ENCODE results near the gene ARL5A. TPM values are rescaled to one million over a fixed set of nuclear protein-coding genes. Genes with fewer than 3 reads are reported as not detected.

Gene ARL5A
- total RNA-seq, 5 donors from 2014 or later (not counting 1 experiment from before 2014, with no cell fraction given), result 24.4 to 44.8 (median 35.1) TPM

- POLR2A ChIA-PET, result no interaction called here
- DNase-seq (no peak), ATAC-seq (replicated peaks in 1 of 4) (no peak)
- 44% methylated on average over 1 of the region's 3 CpGs for WGBS (ENCODE audit: insufficient coverage)
- Mint-ChIP-seq H3K4me3 (no peak overlapping the region), H3K27me3 (peaks cover 0 to 4% of the 10 kb centered on the region in 2 donors), H3K36me3 (no peaks in the 10 kb centered on the region), H3K27ac (no peak overlapping the region), H3K4me1 (no peaks in the 10 kb centered on the region), H3K9me3 (no peaks in the 10 kb centered on the region)
- no peak overlapping the region for H3K4me3 ChIP-seq (ENCODE audit: control insufficient read depth in 1 of 2, extremely low read depth in 1 of 2, low read length in 1 of 2)
- H3K4me1 ChIP-seq (ENCODE audit: control insufficient read depth in 1 of 2, extremely low read depth in 1 of 2, insufficient read depth in 2 of 2, low read length in 2 of 2), result no peaks in the 10 kb centered on the region
- CTCF ChIA-PET, result no interaction called here
- H3K36me3 ChIP-seq (ENCODE audit: control insufficient read depth in 2 of 2, extremely low read depth in 1 of 2, insufficient read depth in 1 of 2, low read length in 1 of 2), result no peaks in the 10 kb centered on the region
- no peaks in the 10 kb centered on the region for H3K9me3 ChIP-seq
- H3K27me3 ChIP-seq (replicated peaks in 1 of 2; ENCODE audit: control insufficient read depth in 2 of 2, extremely low read depth in 1 of 2, insufficient read depth in 2 of 2, low read length in 1 of 2), result no peaks in the 10 kb centered on the region
- no peak overlapping the region for H3K27ac ChIP-seq (ENCODE audit: low read length)
Observed at GRCh38 chr2:151851761-151852160, 23.5 kb upstream of the ARL5A start.

- Histone ChIP-seq H3K36me3 (ENCODE audit: control insufficient read depth in 2 of 2, extremely low read depth in 1 of 2, insufficient read depth in 1 of 2, low read length in 1 of 2) (no peaks in the 10 kb centered on the region), H3K27ac (ENCODE audit: low read length) (no peak overlapping the region), H3K4me3 (ENCODE audit: control insufficient read depth in 1 of 2, extremely low read depth in 1 of 2, low read length in 1 of 2) (no peak overlapping the region), H3K9me3 (no peaks in the 10 kb centered on the region), H3K4me1 (ENCODE audit: control insufficient read depth in 1 of 2, extremely low read depth in 1 of 2, insufficient read depth in 2 of 2, low read length in 2 of 2) (no peaks in the 10 kb centered on the region), H3K27me3 (replicated peaks in 1 of 2; ENCODE audit: control insufficient read depth in 2 of 2, extremely low read depth in 1 of 2, insufficient read depth in 2 of 2, low read length in 1 of 2) (no peaks in the 10 kb centered on the region)
- H3K36me3 Mint-ChIP-seq, result no peaks in the 10 kb centered on the region
- CTCF ChIA-PET, result no interaction called here
- no peak overlapping the region for H3K27ac Mint-ChIP-seq
- no peaks in the 10 kb centered on the region for H3K4me1 Mint-ChIP-seq
- POLR2A ChIA-PET, result no interaction called here
- H3K4me3 Mint-ChIP-seq, result no peak overlapping the region
- WGBS (ENCODE audit: insufficient coverage), result 92% methylated on average over 2 of the region's 4 CpGs
- ATAC-seq (replicated peaks in 1 of 4) (no peak), DNase-seq (no peak)
- peaks cover 2 to 4% of the 10 kb centered on the region in 2 donors for H3K27me3 Mint-ChIP-seq
- H3K9me3 Mint-ChIP-seq, result no peaks in the 10 kb centered on the region
Observed at GRCh38 chr2:151849413-151850010, 21.3 kb upstream of the ARL5A start.

- no peaks in the 10 kb centered on the region for H3K4me1 ChIP-seq (ENCODE audit: control insufficient read depth in 1 of 2, extremely low read depth in 1 of 2, insufficient read depth in 2 of 2, low read length in 2 of 2)
- Mint-ChIP-seq H3K27me3 (peaks cover 0 to 7% of the 10 kb centered on the region in 2 donors), H3K4me1 (peaks cover 0 to 3% (median 0%) of the 10 kb centered on the region in 3 donors), H3K27ac (no peak overlapping the region), H3K9me3 (no peaks in the 10 kb centered on the region), H3K36me3 (no peaks in the 10 kb centered on the region), H3K4me3 (no peak overlapping the region)
- ChIA-PET POLR2A (no interaction called here), CTCF (no interaction called here)
- no peak for ATAC-seq (replicated peaks in 1 of 4)
- H3K27ac ChIP-seq (ENCODE audit: low read length), result no peak overlapping the region
- H3K9me3 ChIP-seq, result no peaks in the 10 kb centered on the region
- WGBS (ENCODE audit: insufficient coverage), result 80% methylated on average over 1 of the region's 2 CpGs
- no peaks in the 10 kb centered on the region for H3K27me3 ChIP-seq (replicated peaks in 1 of 2; ENCODE audit: control insufficient read depth in 2 of 2, extremely low read depth in 1 of 2, insufficient read depth in 2 of 2, low read length in 1 of 2)
- H3K36me3 ChIP-seq (ENCODE audit: control insufficient read depth in 2 of 2, extremely low read depth in 1 of 2, insufficient read depth in 1 of 2, low read length in 1 of 2), result no peaks in the 10 kb centered on the region
- no peak for DNase-seq
- no peak overlapping the region for H3K4me3 ChIP-seq (ENCODE audit: control insufficient read depth in 1 of 2, extremely low read depth in 1 of 2, low read length in 1 of 2)
Observed at GRCh38 chr2:151845884-151846283, 17.7 kb upstream of the ARL5A start.

- H3K27ac ChIP-seq (ENCODE audit: low read length), result no peak overlapping the region
- no peak for DNase-seq
- no peak for ATAC-seq (replicated peaks in 1 of 4)
- peaks cover 0 to 7% of the 10 kb centered on the region in 2 donors for H3K27me3 Mint-ChIP-seq
- H3K9me3 Mint-ChIP-seq, result no peaks in the 10 kb centered on the region
- H3K36me3 ChIP-seq (ENCODE audit: control insufficient read depth in 2 of 2, extremely low read depth in 1 of 2, insufficient read depth in 1 of 2, low read length in 1 of 2), result no peaks in the 10 kb centered on the region
- POLR2A ChIA-PET, result interaction anchor here in 1 of 2 donors (0.6 kb wide), 1 partner anchor 830 kb away, joined by 10 read pairs; no protein-coding TSS in a partner anchor
- WGBS (ENCODE audit: insufficient coverage), result 94% methylated on average over 4 of the region's 4 CpGs
- H3K27me3 ChIP-seq (replicated peaks in 1 of 2; ENCODE audit: control insufficient read depth in 2 of 2, extremely low read depth in 1 of 2, insufficient read depth in 2 of 2, low read length in 1 of 2), result no peaks in the 10 kb centered on the region
- H3K9me3 ChIP-seq, result no peaks in the 10 kb centered on the region
- H3K4me1 Mint-ChIP-seq, result peaks cover 0 to 3% (median 0%) of the 10 kb centered on the region in 3 donors
- H3K4me1 ChIP-seq (ENCODE audit: control insufficient read depth in 1 of 2, extremely low read depth in 1 of 2, insufficient read depth in 2 of 2, low read length in 2 of 2), result no peaks in the 10 kb centered on the region
- CTCF ChIA-PET, result no interaction called here
- no peak overlapping the region for H3K4me3 Mint-ChIP-seq
- no peak overlapping the region for H3K4me3 ChIP-seq (ENCODE audit: control insufficient read depth in 1 of 2, extremely low read depth in 1 of 2, low read length in 1 of 2)
- no peak overlapping the region for H3K27ac Mint-ChIP-seq
- H3K36me3 Mint-ChIP-seq, result no peaks in the 10 kb centered on the region
Observed at GRCh38 chr2:151845481-151845880, 17.3 kb upstream of the ARL5A start.

GRCh38 chr2:151844211-151844896, 16.1 kb upstream of the ARL5A start:
- Histone ChIP-seq H3K27me3 (replicated peaks in 1 of 2; ENCODE audit: control insufficient read depth in 2 of 2, extremely low read depth in 1 of 2, insufficient read depth in 2 of 2, low read length in 1 of 2) (no peaks in the 10 kb centered on the region), H3K9me3 (no peaks in the 10 kb centered on the region), H3K4me3 (ENCODE audit: control insufficient read depth in 1 of 2, extremely low read depth in 1 of 2, low read length in 1 of 2) (no peak overlapping the region), H3K36me3 (ENCODE audit: control insufficient read depth in 2 of 2, extremely low read depth in 1 of 2, insufficient read depth in 1 of 2, low read length in 1 of 2) (no peaks in the 10 kb centered on the region), H3K27ac (ENCODE audit: low read length) (no peak overlapping the region), H3K4me1 (ENCODE audit: control insufficient read depth in 1 of 2, extremely low read depth in 1 of 2, insufficient read depth in 2 of 2, low read length in 2 of 2) (no peaks in the 10 kb centered on the region)
- POLR2A ChIA-PET, result no interaction called here
- WGBS (ENCODE audit: insufficient coverage), result 62% methylated on average over 4 of the region's 6 CpGs
- Mint-ChIP-seq H3K4me3 (no peak overlapping the region), H3K36me3 (no peaks in the 10 kb centered on the region), H3K9me3 (no peaks in the 10 kb centered on the region), H3K4me1 (peaks cover 0 to 3% (median 0%) of the 10 kb centered on the region in 3 donors), H3K27me3 (peaks cover 0 to 7% of the 10 kb centered on the region in 2 donors), H3K27ac (no peak overlapping the region)
- CTCF ChIA-PET, result interaction anchor here in 1 of 2 donors (0.7 kb wide), 1 partner anchor 387 kb away, joined by 3 read pairs; no protein-coding TSS in a partner anchor
- DNase-seq (no peak), ATAC-seq (replicated peaks in 1 of 4) (no peak)

- CTCF ChIA-PET, result no interaction called here
- no peak for ATAC-seq (replicated peaks in 1 of 4)
- POLR2A ChIA-PET, result no interaction called here
- Histone ChIP-seq H3K4me1 (ENCODE audit: control insufficient read depth in 1 of 2, extremely low read depth in 1 of 2, insufficient read depth in 2 of 2, low read length in 2 of 2) (no peaks in the 10 kb centered on the region), H3K4me3 (ENCODE audit: control insufficient read depth in 1 of 2, extremely low read depth in 1 of 2, low read length in 1 of 2) (no peak overlapping the region), H3K36me3 (ENCODE audit: control insufficient read depth in 2 of 2, extremely low read depth in 1 of 2, insufficient read depth in 1 of 2, low read length in 1 of 2) (no peaks in the 10 kb centered on the region), H3K9me3 (no peaks in the 10 kb centered on the region), H3K27me3 (replicated peaks in 1 of 2; ENCODE audit: control insufficient read depth in 2 of 2, extremely low read depth in 1 of 2, insufficient read depth in 2 of 2, low read length in 1 of 2) (no peaks in the 10 kb centered on the region), H3K27ac (ENCODE audit: low read length) (no peak overlapping the region)
- no peak overlapping the region for H3K27ac Mint-ChIP-seq
- no CpG with 5 or more reads among the region's 1 CpG for WGBS (ENCODE audit: insufficient coverage)
- no peak overlapping the region for H3K4me3 Mint-ChIP-seq
- H3K9me3 Mint-ChIP-seq, result no peaks in the 10 kb centered on the region
- peaks cover 0 to 3% (median 0%) of the 10 kb centered on the region in 3 donors for H3K4me1 Mint-ChIP-seq
- H3K36me3 Mint-ChIP-seq, result no peaks in the 10 kb centered on the region
- DNase-seq, result no peak
- peaks cover 0 to 7% of the 10 kb centered on the region in 2 donors for H3K27me3 Mint-ChIP-seq
Observed at GRCh38 chr2:151843691-151844061, 15.5 kb upstream of the ARL5A start.

All from T-cell (primary cell).